ENCODE data around the gene ZFYVE21.

Gene ZFYVE21

GRCh38 chr14:103706551-103707328, 8.9 kb upstream of the ZFYVE21 start:
- DNase-seq (ENCODE audit: low spot score) = no peak
- no peak for TF ChIP-seq CTCF (IDR thresholded peaks at IDR 0.05; ENCODE audit: extremely low read depth, missing control alignments)

GRCh38 chr14:103707329-103708263, 8.0 kb upstream of the ZFYVE21 start:
- DNase-seq (ENCODE audit: low spot score) = no peak
- no peak for TF ChIP-seq CTCF (IDR thresholded peaks at IDR 0.05; ENCODE audit: extremely low read depth, missing control alignments)

GRCh38 chr14:103708750-103709187, 6.8 kb upstream of the ZFYVE21 start:
- TF ChIP-seq CTCF (IDR thresholded peaks at IDR 0.05; ENCODE audit: extremely low read depth, missing control alignments) = no peak
- no peak for DNase-seq (ENCODE audit: low spot score)

GRCh38 chr14:103709814-103710213, 5.8 kb upstream of the ZFYVE21 start:
- no peak for TF ChIP-seq CTCF (IDR thresholded peaks at IDR 0.05; ENCODE audit: extremely low read depth, missing control alignments)
- DNase-seq (ENCODE audit: low spot score) = no peak

GRCh38 chr14:103710771-103711377, 4.7 kb upstream of the ZFYVE21 start:
- no peak for DNase-seq (ENCODE audit: low spot score)
- no peak for TF ChIP-seq CTCF (IDR thresholded peaks at IDR 0.05; ENCODE audit: extremely low read depth, missing control alignments)

- no peak for DNase-seq (ENCODE audit: low spot score)
- TF ChIP-seq CTCF (IDR thresholded peaks at IDR 0.05; ENCODE audit: extremely low read depth, missing control alignments) = no peak
These were observed 3.8 kb upstream of the ZFYVE21 start for GRCh38 chr14:103711516-103712431.

Data from GM20000 (cell line).